Lung microvascular endothelial cell (primary cell): Measurements from ENCODE around the gene LY6G5C. TPM values are rescaled to one million over a fixed set of nuclear protein-coding genes. Genes with fewer than 3 reads are reported as not detected.
"Not testable (repeated sequence)": the region's sequence is repeated elsewhere in the genome, so short reads cannot be mapped to it uniquely, and the experiment has no call there.

Source experiments
- DNase-seq, 2 donors: peaks; one replicate each; pipeline versions ENCODE4 v3.0.0 to v3.0.0-alpha.2; 2010; ENCODE audit warnings: low read depth in 2 of 2
- total RNA-seq: library from RNA; depleted of rRNA; stranded (reverse); fragments of >200 nt; gene quantifications from 2 replicates; pipeline ENCODE4 v1.2.1, GENCODE V29; 2014

Gene LY6G5C
- total RNA-seq, 1 donor from 2014 or later = 1.4 TPM

- DNase-seq = no peak
Observed at GRCh38 chr6:31715022-31715958, 34.4 kb upstream of the LY6G5C start, which contains the start of gene LY6G6D. TSS of gene LY6G6D (plus strand) at chr6:31715348. CDS start at chr6:31715356, 8 bp downstream.

GRCh38 chr6:31713991-31714684 is 33.3 kb upstream of the LY6G5C start:
- no peak for DNase-seq

DNA sequence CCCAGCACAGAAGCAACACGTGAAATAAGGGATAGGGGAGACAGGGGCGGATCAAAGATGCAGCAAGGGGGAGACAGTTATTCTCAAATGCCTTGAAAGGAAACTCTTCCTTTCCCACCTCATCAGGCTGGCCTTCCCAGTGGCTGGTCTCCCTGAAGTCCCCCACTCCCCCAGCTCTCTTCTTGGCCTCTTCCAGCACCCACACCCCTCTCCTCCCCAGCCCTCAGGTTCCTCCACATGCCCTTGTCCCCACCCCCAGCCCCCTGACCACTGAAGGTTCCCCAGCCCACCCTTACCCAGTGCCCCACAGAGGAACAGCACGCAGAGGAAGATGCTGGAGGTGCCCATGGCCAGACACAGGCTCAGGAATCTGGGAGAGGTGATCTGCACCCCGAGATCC is 32.6 kb upstream of the LY6G5C start:
- DNase-seq = no peak

GRCh38 chr6:31712296-31712695 is 31.4 kb upstream of the LY6G5C start:
- DNase-seq = no peak

DNA sequence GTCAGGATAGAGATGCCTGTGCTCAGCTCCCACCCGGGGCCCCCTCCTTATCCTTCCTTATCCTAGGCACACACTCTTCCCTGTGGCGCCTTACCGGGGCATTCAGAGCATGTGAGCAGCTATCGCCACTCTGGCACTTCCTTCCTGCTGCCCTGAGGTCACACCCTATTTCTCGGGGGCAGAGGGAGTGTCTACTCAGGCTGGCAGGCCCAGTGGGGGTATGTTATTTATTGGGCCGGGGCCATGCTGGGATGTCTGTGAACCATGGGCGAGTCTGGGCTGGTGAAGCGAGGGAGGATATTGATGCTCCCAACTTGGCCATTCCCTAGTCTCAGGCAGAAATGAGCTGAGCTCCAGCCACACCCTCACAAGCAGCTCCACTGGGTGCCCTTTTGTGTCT is 30.4 kb upstream of the LY6G5C start:
- DNase-seq = no peak

DNA sequence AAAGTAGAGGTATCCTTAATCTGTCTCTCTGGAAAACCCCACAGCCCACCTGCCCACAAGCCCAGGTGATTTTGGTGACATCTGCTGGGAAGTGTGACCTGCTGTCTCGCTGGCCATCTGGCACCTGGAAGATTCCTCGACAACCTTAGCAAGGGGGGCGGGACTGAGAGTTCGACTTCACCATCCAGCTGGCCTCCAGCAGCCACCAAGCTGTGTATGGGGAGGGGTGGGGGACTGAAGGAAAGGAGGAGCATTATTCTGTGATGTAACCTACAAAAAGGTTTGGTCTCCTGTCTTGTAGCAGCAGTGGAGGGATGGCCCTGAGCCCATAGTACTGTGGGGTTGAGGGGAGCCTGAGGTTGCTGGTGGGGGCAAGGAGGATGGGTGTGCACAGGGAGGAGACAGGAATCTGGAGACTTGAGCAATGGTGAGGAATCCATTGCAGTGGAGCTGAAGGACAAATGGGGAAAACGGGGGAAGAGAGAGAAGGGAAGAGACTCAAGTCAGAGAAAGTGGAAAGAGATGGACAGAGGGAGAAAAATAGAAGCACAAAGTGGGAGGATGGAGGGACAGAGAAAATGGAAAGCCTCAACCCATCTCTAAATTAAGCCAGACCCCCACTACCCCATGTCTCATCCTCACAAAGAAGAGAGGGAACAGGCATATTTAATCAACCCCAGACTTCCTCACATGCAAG is 29.8 kb upstream of the LY6G5C start:
- DNase-seq = no peak

GRCh38 chr6:31709157-31709556 is 28.3 kb upstream of the LY6G5C start:
- DNase-seq = not testable (repeated sequence)

DNA sequence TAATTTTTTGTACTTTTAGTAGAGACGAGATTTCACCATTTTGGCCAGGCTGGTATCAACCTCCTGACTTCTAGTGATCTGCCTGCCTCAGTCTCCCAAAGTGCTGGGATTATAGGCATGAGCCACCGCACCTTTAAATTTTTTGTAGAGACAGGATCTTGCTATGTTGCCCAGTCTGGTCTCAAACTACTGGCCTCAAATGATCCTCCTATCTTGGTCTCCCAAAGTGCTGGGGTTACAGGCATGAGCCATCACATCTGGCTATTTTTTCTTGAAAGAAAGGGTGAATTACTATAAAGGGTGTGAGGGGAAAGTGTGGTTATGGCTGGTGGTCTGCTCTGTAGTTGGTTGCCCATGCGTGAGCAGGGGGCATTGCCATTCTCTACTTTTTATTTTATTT is 27.4 kb upstream of the LY6G5C start:
- no peak for DNase-seq

DNA sequence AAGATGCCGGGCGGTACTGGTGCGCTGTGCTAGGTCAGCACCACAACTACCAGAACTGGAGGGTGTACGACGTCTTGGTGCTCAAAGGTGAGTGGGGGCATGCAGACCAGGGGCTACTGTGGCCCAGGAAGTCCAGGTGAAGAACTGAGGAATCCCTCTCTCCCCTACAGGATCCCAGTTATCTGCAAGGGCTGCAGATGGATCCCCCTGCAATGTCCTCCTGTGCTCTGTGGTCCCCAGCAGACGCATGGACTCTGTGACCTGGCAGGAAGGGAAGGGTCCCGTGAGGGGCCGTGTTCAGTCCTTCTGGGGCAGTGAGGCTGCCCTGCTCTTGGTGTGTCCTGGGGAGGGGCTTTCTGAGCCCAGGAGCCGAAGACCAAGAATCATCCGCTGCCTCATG is 26.8 kb upstream of the LY6G5C start:
- DNase-seq = no peak

GRCh38 chr6:31706599-31706998 is 25.7 kb upstream of the LY6G5C start, which contains the start of gene LY6G6F:
TSS of gene LY6G6F (plus strand) at chr6:31706866. CDS start at chr6:31706907, 41 bp downstream.
- DNase-seq = no peak

DNA sequence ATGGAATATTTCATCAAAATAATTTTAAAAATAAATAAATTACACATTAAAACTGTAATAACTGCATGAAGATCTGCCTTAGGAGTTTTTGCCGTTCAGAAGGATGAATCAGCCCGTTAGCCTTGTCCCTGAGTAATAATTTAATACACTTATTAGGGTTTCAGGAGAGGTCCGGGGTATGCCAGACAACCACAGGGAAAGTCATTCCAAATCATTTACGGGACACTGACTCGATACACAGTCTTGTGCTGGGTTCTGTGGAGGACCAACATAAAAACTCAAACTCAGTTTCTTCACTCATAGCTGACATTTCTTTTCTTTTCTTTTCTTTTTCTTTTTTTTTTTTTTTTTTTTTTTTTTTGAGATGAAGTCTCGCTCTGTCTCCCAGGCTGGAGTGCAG is 25.1 kb upstream of the LY6G5C start:
- no peak for DNase-seq

GRCh38 chr6:31702819-31703716 is 22.2 kb upstream of the LY6G5C start, which contains the start of gene ABHD16A:
TSS of gene ABHD16A (minus strand) at chr6:31703324. CDS start at chr6:31703281, 43 bp downstream.
- DNase-seq = peak; percentile 99

GRCh38 chr6:31702405-31702818 is 21.5 kb upstream of the LY6G5C start:
- peak; percentile 31 to 43 for DNase-seq

DNA sequence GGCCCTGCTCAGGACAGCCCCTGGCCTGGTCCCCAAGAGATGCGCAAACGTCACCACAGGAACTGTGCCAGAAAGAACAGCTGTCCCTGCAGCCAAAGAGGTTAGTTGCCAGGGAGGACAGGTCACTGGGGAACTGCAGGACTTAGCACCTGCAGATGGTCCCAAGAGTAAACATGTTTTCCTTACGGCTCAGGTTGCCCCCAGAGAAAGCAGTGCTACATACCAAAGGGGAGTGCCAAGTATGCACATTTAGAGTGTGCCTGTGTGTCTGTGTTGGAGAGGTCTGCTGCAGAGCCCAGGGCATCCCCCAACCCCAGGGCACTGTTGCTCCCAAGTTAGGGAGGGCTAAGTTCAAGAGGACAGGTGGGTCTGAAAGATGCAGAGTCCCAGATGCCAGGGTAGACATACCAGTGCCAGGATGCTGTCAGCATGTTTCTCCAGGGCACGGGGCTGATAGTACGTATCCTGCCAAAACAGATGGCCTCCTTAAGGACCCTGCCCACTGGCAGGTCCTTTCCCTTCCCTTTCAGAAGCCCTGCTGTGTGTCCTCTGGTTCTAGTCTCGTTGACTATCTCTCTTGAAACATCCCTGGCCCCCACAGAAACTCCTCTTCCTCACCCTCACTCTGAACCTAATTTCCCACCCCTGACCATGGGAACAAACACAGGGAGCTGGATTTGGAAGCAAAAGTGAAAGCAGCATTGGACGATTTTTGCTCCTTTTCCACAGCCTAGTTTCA is 21.0 kb upstream of the LY6G5C start:
- DNase-seq = peak; percentile 55 to 61

GRCh38 chr6:31700740-31701401 is 20.0 kb upstream of the LY6G5C start:
- no peak for DNase-seq

- no peak for DNase-seq
Observed at GRCh38 chr6:31697555-31697954, 16.7 kb upstream of the LY6G5C start.

DNA sequence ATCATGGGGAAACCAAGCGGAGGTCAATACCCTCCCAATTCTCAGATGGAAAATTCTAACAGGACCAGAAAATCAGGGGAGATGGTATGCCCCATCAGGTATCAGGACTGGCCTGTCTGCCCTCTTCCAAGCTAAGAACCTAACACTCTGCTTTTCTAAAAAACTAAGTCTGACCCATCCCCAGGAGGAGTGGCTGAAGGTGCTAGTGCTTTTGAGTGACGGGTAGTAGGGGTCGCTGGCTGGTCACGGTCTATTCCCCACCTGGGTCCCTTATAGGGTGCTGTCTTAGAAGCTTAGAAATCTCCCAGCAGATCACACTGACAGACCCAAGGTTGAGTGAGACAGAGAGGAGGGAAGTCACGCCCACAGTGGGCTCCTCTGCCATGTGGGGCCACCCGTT is 12.7 kb upstream of the LY6G5C start:
- no peak for DNase-seq

DNA sequence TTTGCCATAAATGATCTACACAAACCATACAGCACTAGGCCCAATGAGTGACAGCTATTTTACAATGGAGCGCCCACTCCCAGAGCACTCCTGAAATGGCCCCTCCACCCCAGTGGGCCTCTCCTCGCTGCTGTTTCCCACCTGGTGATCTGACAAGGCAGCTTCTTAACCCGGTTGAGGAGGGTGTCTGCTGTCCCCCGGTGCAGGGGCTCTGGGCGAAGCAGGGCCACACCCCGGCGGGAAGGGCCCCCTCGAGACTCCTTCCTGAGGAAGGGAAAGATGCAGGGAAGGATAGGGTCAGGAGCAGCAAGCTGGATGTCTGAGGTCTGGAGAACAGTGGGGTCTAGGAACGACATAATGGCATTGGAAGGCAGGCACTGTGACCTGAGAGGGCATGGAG is 12.0 kb upstream of the LY6G5C start:
- no peak for DNase-seq

GRCh38 chr6:31692353-31692752 is 11.5 kb upstream of the LY6G5C start:
- no peak for DNase-seq
